ENCODE results near the gene NLRC3. TPM values are rescaled to one million over a fixed set of nuclear protein-coding genes. Genes with fewer than 3 reads are reported as not detected.
"Not testable (repeated sequence)": the region's sequence is repeated elsewhere in the genome, so short reads cannot be mapped to it uniquely, and the experiment has no call there.

NLRC3 gene, protein sequence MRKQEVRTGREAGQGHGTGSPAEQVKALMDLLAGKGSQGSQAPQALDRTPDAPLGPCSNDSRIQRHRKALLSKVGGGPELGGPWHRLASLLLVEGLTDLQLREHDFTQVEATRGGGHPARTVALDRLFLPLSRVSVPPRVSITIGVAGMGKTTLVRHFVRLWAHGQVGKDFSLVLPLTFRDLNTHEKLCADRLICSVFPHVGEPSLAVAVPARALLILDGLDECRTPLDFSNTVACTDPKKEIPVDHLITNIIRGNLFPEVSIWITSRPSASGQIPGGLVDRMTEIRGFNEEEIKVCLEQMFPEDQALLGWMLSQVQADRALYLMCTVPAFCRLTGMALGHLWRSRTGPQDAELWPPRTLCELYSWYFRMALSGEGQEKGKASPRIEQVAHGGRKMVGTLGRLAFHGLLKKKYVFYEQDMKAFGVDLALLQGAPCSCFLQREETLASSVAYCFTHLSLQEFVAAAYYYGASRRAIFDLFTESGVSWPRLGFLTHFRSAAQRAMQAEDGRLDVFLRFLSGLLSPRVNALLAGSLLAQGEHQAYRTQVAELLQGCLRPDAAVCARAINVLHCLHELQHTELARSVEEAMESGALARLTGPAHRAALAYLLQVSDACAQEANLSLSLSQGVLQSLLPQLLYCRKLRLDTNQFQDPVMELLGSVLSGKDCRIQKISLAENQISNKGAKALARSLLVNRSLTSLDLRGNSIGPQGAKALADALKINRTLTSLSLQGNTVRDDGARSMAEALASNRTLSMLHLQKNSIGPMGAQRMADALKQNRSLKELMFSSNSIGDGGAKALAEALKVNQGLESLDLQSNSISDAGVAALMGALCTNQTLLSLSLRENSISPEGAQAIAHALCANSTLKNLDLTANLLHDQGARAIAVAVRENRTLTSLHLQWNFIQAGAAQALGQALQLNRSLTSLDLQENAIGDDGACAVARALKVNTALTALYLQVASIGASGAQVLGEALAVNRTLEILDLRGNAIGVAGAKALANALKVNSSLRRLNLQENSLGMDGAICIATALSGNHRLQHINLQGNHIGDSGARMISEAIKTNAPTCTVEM
- total RNA-seq (2014; rRNA removed; shearing (Covaris generic)) = 0.02 and 0.05 TPM in 2 replicates

DNA sequence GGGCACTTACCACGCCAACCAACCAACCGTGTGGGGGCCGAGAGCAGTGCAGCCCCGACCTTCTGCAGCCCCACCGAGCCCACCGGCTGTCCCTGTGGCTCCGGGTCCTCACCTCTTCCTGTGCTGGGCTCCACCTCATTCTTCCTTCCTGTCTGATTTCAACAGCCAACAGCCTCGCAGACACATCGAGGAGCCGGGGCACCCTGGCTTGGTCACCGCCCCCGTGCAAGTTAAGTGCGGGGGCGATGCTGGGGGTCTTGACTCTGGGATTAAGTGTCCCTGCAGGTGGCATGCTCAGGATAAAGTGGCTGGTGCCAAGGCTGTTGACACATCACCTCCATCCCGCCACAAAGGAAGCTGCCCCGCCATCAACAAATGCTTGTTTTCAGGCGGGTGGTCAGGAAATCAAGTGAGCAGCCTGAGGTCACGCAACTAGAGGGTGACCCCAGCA lies at the start of gene NLRC3:
Gene NLRC3 (minus strand): TSS at position 102 of the 451 bp plus-strand sequence. CDS start 12,367 bp downstream, outside the sequence.
- Histone ChIP-seq H3K27ac (no peak within 1 kb of the TSS), H3K36me3 (no peaks in the 10 kb centered on the region), H3K27me3 (no peaks in the 10 kb centered on the region), H3K4me1 (peaks cover 25% of the 10 kb centered on the region), H3K9me3 (replicated peaks) (no peaks in the 10 kb centered on the region), H3K4me3 (no peak within 1 kb of the TSS)
- DNase-seq = no peak

DNA sequence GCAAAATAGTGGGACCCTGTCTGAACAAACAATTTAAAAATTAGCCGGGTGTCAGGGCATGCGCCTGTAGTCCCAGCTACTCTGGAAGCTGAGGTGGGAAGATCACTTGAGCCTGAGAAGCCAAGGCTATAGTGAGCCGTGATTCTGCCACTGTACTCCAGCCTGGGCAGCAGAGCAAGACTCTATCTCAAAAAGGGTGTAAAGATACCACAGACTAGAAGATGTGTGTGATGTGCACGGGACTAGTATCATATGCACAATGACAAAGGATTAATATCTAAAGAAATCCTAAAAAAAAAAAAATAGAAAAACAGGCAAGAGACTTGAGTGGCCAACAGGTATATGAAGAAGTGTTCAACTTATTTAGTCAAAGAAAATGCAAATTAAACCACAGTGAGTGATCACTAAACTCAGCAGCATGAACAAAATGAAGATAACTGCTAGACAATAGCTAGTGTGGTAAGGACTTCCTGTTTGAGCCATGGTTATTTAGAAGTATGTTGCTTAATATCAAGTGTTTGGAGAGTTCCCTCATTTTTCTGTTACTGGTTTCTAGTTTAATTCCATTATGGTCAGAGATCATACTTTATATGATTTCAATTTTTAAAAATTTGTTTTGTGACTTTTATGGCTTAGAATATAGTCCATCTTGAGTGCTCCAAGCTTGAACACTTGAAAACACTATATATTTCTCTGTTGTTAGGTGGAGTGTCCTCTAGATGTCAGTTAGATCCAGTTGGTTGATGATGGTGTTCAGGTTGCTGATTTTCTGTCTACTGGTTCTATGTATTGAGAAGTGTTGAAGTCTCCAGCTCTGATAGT lies 48.9 kb upstream of the NLRC3 start:
- Histone ChIP-seq H3K4me3 (no peak overlapping the region), H3K27me3 (no peaks in the 10 kb centered on the region), H3K27ac (no peak overlapping the region), H3K9me3 (replicated peaks) (no peaks in the 10 kb centered on the region), H3K4me1 (no peaks in the 10 kb centered on the region), H3K36me3 (no peaks in the 10 kb centered on the region)
- DNase-seq = no peak

- no peaks in the 10 kb centered on the region for H3K27me3 ChIP-seq
- no peak overlapping the region for H3K4me3 ChIP-seq
- no peaks in the 10 kb centered on the region for H3K9me3 ChIP-seq (replicated peaks)
- H3K36me3 ChIP-seq = no peaks in the 10 kb centered on the region
- DNase-seq = no peak
- no peak overlapping the region for H3K27ac ChIP-seq
- H3K4me1 ChIP-seq = no peaks in the 10 kb centered on the region
Observed at GRCh38 chr16:3625331-3625730, 48.1 kb upstream of the NLRC3 start.

GRCh38 chr16:3623642-3624041 lies 46.4 kb upstream of the NLRC3 start:
- no peak for DNase-seq
- Histone ChIP-seq H3K36me3 (no peaks in the 10 kb centered on the region), H3K27ac (no peak overlapping the region), H3K27me3 (no peaks in the 10 kb centered on the region), H3K9me3 (replicated peaks) (no peaks in the 10 kb centered on the region), H3K4me3 (no peak overlapping the region), H3K4me1 (no peaks in the 10 kb centered on the region)

DNA sequence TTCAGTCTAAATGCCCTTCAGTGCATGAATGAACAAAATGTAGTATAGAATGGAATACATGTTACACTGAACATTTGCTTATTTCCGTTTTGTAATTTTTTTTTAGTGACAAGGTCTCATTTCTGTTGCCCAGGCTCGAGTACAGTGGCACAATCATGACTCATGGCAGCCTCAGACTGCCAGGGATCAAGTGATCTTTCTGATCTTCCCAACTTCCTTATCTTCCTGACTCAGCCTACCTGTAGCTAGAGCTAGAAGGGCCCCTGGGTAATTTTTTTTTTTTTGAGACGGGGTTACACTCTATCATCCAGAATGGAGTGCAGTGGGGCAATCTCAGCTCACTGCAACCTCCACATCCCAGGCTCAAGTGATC lies 41.6 kb upstream of the NLRC3 start:
- Histone ChIP-seq H3K4me3 (no peak overlapping the region), H3K27me3 (no peaks in the 10 kb centered on the region), H3K36me3 (no peaks in the 10 kb centered on the region), H3K9me3 (replicated peaks) (no peaks in the 10 kb centered on the region), H3K27ac (no peak overlapping the region), H3K4me1 (no peaks in the 10 kb centered on the region)
- no peak for DNase-seq

DNA sequence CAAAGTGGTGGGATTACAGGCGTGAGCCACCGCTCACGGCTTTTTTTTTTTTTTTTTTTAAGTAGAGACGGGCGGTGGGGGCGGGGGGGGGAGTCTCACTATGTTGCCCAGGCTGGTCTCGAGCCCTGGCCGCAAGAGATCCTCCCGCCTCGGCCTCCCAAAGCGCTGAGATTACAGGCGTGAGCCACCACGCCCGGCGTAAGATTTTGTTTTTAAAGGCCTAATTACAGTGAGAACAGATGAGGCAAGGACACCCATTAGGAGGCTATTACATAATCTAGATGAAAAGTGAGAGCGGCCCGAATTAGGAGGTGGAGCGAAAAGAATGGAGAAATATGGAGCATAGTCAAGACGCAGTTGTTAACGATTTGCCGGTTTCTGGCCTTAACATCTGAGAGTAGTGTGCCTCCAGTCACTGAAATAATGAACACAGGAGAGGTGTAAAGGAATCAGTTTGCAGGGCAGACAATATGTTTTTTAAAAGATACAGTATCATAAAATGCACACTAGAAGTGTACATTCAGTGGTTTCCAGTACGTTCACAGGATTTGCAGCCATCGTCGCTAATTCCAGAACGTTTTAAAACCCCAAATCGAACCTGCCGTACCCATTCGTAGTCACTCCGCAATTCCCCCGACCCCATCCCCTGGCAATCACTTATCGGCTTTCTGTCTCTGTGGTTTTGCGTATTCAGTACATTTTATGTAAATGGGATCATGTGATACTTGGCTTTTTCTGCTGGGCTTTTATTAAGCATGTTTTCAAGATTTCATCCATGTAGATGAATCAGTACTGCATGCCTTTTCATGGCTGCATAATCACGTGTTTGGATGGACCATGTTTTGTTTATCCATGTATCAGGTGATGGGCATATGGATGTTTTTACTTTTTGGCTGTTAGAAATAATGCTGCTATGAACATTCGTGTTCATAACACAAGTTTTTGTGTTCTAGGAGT lies 35.6 kb upstream of the NLRC3 start:
- DNase-seq = no peak
- no peaks in the 10 kb centered on the region; the same call in 1 of the 2 replicates for H3K4me1 ChIP-seq
- no peaks in the 10 kb centered on the region for H3K36me3 ChIP-seq
- H3K27me3 ChIP-seq = no peaks in the 10 kb centered on the region
- peak overlapping the region; percentile 81 for H3K4me3 ChIP-seq
- H3K27ac ChIP-seq = no peak overlapping the region
- no peaks in the 10 kb centered on the region for H3K9me3 ChIP-seq (replicated peaks)

GRCh38 chr16:3611146-3611975 lies 34.2 kb upstream of the NLRC3 start, which contains the start of gene SLX4:
Gene SLX4, minus strand, starts transcription at chr16:3611606. Its CDS starts 2,642 bp downstream, at chr16:3608964.
- no peaks in the 10 kb centered on the region for H3K36me3 ChIP-seq
- peak within 1 kb of the TSS; percentile 81 for H3K4me3 ChIP-seq
- H3K27me3 ChIP-seq = no peaks in the 10 kb centered on the region
- no peaks in the 10 kb centered on the region for H3K9me3 ChIP-seq (replicated peaks)
- peak; percentile 84 to 92 for DNase-seq
- peak within 1 kb of the TSS; percentile 25; the same call in 1 of the 2 replicates for H3K27ac ChIP-seq
- no peaks in the 10 kb centered on the region; the same call in 1 of the 2 replicates for H3K4me1 ChIP-seq

GRCh38 chr16:3610698-3611145 lies 33.5 kb upstream of the NLRC3 start:
- Histone ChIP-seq H3K4me1 (no peaks in the 10 kb centered on the region; the same call in 1 of the 2 replicates), H3K27me3 (no peaks in the 10 kb centered on the region), H3K4me3 (peak overlapping the region; percentile 81), H3K36me3 (no peaks in the 10 kb centered on the region), H3K9me3 (replicated peaks) (no peaks in the 10 kb centered on the region), H3K27ac (no peak overlapping the region; the same call in 1 of the 2 replicates)
- DNase-seq = no peak

GRCh38 chr16:3609895-3610697 lies 32.9 kb upstream of the NLRC3 start:
- H3K27ac ChIP-seq = no peak overlapping the region
- no peak for DNase-seq
- no peaks in the 10 kb centered on the region for H3K27me3 ChIP-seq
- H3K36me3 ChIP-seq = no peaks in the 10 kb centered on the region
- no peaks in the 10 kb centered on the region for H3K9me3 ChIP-seq (replicated peaks)
- peak overlapping the region; percentile 81; the same call in 1 of the 2 replicates for H3K4me3 ChIP-seq
- H3K4me1 ChIP-seq = no peaks in the 10 kb centered on the region; the same call in 1 of the 2 replicates

DNA sequence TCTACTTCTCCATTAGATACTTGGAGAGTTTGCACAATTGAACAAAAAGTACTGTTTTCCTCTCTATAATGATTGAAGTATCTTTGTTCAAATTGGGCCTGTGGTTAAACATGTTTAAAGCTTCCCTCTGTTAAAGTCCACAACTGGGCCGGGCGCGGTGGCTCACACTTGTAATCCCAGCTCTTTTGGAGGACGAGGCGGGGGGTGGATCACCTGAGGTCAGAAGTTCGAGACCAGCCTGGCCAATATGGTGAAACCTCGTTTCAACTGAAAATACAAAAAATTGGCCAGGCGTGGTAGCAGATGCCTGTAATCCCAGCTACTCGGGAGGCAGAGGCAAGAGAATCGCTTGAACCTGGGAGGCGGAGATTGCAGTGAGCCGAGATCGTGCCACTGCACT lies 31.8 kb upstream of the NLRC3 start:
- not testable (repeated sequence) for H3K4me1 ChIP-seq; H3K36me3 ChIP-seq; H3K4me3 ChIP-seq; H3K9me3 ChIP-seq (replicated peaks); DNase-seq; H3K27ac ChIP-seq; H3K27me3 ChIP-seq

DNA sequence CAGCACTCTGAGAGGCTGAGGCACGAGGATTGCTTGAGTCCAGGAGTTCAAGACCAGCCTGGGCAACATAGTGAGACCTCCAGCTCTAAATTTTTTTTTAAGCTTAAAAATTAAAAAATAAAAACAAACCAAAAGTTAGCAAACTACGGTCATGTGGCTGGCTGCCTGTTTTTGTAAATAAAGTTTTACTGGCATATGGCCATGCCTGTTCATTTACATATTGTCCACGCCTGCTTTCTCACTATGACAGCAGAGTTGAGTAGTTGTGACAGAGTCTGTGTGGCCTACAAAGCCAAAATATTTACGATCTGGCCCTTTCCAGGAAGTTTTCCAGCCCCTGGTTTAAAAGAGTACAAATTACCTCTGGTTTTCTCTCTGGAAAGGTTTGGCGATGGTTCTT lies 30.9 kb upstream of the NLRC3 start:
- no peaks in the 10 kb centered on the region; the same call in 1 of the 2 replicates for H3K4me1 ChIP-seq
- no peaks in the 10 kb centered on the region for H3K27me3 ChIP-seq
- H3K9me3 ChIP-seq (replicated peaks) = no peaks in the 10 kb centered on the region
- no peak overlapping the region for H3K4me3 ChIP-seq
- peaks cover 6% of the 10 kb centered on the region for H3K36me3 ChIP-seq
- DNase-seq = no peak
- H3K27ac ChIP-seq = no peak overlapping the region

- no peak overlapping the region for H3K4me3 ChIP-seq
- H3K9me3 ChIP-seq (replicated peaks) = no peaks in the 10 kb centered on the region
- no peaks in the 10 kb centered on the region for H3K27me3 ChIP-seq
- no peaks in the 10 kb centered on the region; the same call in 1 of the 2 replicates for H3K4me1 ChIP-seq
- DNase-seq = no peak
- no peak overlapping the region for H3K27ac ChIP-seq
- peaks cover 6% of the 10 kb centered on the region for H3K36me3 ChIP-seq
Observed at GRCh38 chr16:3607634-3608033, 30.4 kb upstream of the NLRC3 start.

All from SJCRH30 (cell line).